SH-SY5Y (cell line): ENCODE data around the gene ZNF19.

Experiments
- GATA2 ChIP-seq: IDR thresholded peaks from 2 replicates; pipeline ENCODE4 v1.6.1; 2011; ENCODE audit warnings: mild to moderate bottlenecking, low read depth, low read length
- GATA3 ChIP-seq: IDR thresholded peaks from 2 replicates; pipeline ENCODE4 v1.6.1; 2011; ENCODE audit warnings: low read depth, mild to moderate bottlenecking, low read length, moderate library complexity

GRCh38 chr16:71482569-71482968 lies 6.6 kb downstream of the ZNF19 start:
- no peak for TF ChIP-seq GATA3
- no peak for TF ChIP-seq GATA2
